Heart left ventricle (tissue), 13 donors: ENCODE measurements around the gene PHOX2B.

ENCODE experiments used
- CTCF ChIP-seq, 12 donors: fragments of 200-600 bp; sonication (generic) in 4 of 12; IDR thresholded peaks; one replicate each; pipeline versions ENCODE4 v1.5.0 to v1.8.0; 2018 to 2022; ENCODE audit warnings: antibody characterized with exemption in 12 of 12, mild to moderate bottlenecking in 5 of 12
- POLR2A ChIP-seq, 2 donors: fragments of 450-650 bp; IDR thresholded peaks; one replicate each; pipeline ENCODE4 v1.6.1; 2017; ENCODE audit warnings: antibody characterized with exemption in 2 of 2, mild to moderate bottlenecking in 2 of 2, moderate library complexity in 2 of 2
- donor health status: ischemic (EF 13 %, LVEDD 7.1; RV severe dilation, severe dysfunction).
- donor health status: DM: no; HTN: yes; CAD: no.
- donor health status: DM: no; HTN: no; CAD: no.
- donor health status: ischemic (EF 25% LVEDD 6.9; RV normal size, moderate dysfunction).
- donor health status: ischemic (EF 25% LVEDD 5.7; RV mildly dilated, moderate dysfunction).
- donor health status: ischemic (EF 35%, LVEDD 5.7; RV mildly dilated, moderate dysfunction).
- donor health status: nonischemic (EF 11% LVEDD 7.7; RV severe dilation, severe dysfunction).
- donor health status: DM: yes; HTN: yes; CAD: no.
- donor health status: PGD.
- donor health status: ischemic (EF 29% LVEDD 5.4; RV normal size, mild dysfunction).
- donor health status: nonischemic (EF 23%, LVEDD 6.1; RV moderate dilation, normal function).

GRCh38 chr4:41791557-41791956, 43.0 kb upstream of the PHOX2B start:
- no peak for TF ChIP-seq POLR2A (IDR thresholded peaks at IDR 0.05)
- TF ChIP-seq CTCF (IDR thresholded peaks at IDR 0.05): no peak
